MM.1S (cell line): Measurements from ENCODE around the gene BSN.

ENCODE experiments used
- DNase-seq: peaks from one replicate; pipeline ENCODE4 v3.0.0-alpha.2; 2015
- H2AFZ ChIP-seq: fragments of 300-600 bp; sonication (generic); 2 replicates; pipeline ENCODE4 v1.6.0; 2016; ENCODE audit warnings: antibody characterized with exemption, low read length
- H3F3A ChIP-seq: fragments of 300-600 bp; sonication (generic); 2 replicates; pipeline ENCODE4 v1.6.1; 2016; ENCODE audit warnings: mild to moderate bottlenecking, antibody characterized with exemption, low read length, moderate library complexity, mixed read lengths; ENCODE audit not compliant: insufficient read depth
- H3K27ac ChIP-seq: fragments of 300-600 bp; sonication (generic); 2 replicates; pipeline ENCODE4 v1.5.1; 2016; ENCODE audit warnings: mild to moderate bottlenecking, low read length
- H3K27me3 ChIP-seq: fragments of 300-600 bp; sonication (generic); replicated peaks from 2 replicates; pipeline ENCODE4 v1.6.0; 2016; ENCODE audit warnings: low read length; ENCODE audit not compliant: insufficient read depth
- H3K36me3 ChIP-seq: fragments of 300-600 bp; sonication (generic); replicated peaks from 2 replicates; pipeline ENCODE4 v1.6.1; 2016; ENCODE audit warnings: mild to moderate bottlenecking, low read length, mixed read lengths; ENCODE audit not compliant: insufficient read depth
- H3K4me1 ChIP-seq: fragments of 300-600 bp; sonication (generic); 2 replicates; pipeline ENCODE4 v1.6.1; 2016; ENCODE audit warnings: low read length, mixed read lengths
- H3K4me2 ChIP-seq: fragments of 300-600 bp; sonication (generic); 2 replicates; pipeline ENCODE4 v1.6.0; 2016; ENCODE audit warnings: low read depth, low read length
- H3K4me3 ChIP-seq: fragments of 300-600 bp; sonication (generic); 2 replicates; pipeline ENCODE4 v1.5.1; 2016; ENCODE audit warnings: low read length, mixed read lengths
- H3K79me2 ChIP-seq: fragments of 300-600 bp; sonication (generic); 2 replicates; pipeline ENCODE4 v1.6.1; 2016; ENCODE audit warnings: mixed run types, low read length, mixed read lengths
- H3K9ac ChIP-seq: fragments of 300-600 bp; sonication (generic); 2 replicates; pipeline ENCODE4 v1.6.1; 2016; ENCODE audit warnings: low read length, mixed read lengths
- H3K9me2 ChIP-seq: fragments of 300-600 bp; sonication (generic); replicated peaks from 2 replicates; pipeline ENCODE4 v1.6.1; 2016; ENCODE audit warnings: mild to moderate bottlenecking, low read length, mixed read lengths; ENCODE audit not compliant: insufficient read depth
- H3K9me3 ChIP-seq: fragments of 300-600 bp; sonication (generic); replicated peaks from 2 replicates; pipeline ENCODE4 v1.6.1; 2016; ENCODE audit warnings: mild to moderate bottlenecking, low read length, mixed read lengths; ENCODE audit not compliant: insufficient read depth
- H4K20me1 ChIP-seq: fragments of 300-600 bp; sonication (generic); 2 replicates; pipeline ENCODE4 v1.6.1; 2016; ENCODE audit warnings: mild to moderate bottlenecking, low read length, moderate library complexity, mixed read lengths; ENCODE audit not compliant: insufficient read depth
- EZH2 ChIP-seq: fragments of 300-600 bp; sonication (generic); optimal IDR thresholded peaks from 2 replicates; pipeline ENCODE3; 2017; ENCODE audit warnings: low read depth, mild to moderate bottlenecking, antibody characterized with exemption, low read length, mixed read lengths
- EZH2phosphoT487 ChIP-seq: fragments of 300-600 bp; sonication (generic); IDR thresholded peaks from 2 replicates; pipeline ENCODE4 v1.6.1; 2018; ENCODE audit warnings: antibody characterized with exemption, low read length
- TF ChIP-seq, protein P1 (sequence below): fragments of 300-600 bp; sonication (generic); IDR thresholded peaks from 2 replicates; pipeline ENCODE4 v1.5.1; 2016; ENCODE audit warnings: antibody characterized with exemption, low read length, mixed read lengths

Gene BSN

DNA sequence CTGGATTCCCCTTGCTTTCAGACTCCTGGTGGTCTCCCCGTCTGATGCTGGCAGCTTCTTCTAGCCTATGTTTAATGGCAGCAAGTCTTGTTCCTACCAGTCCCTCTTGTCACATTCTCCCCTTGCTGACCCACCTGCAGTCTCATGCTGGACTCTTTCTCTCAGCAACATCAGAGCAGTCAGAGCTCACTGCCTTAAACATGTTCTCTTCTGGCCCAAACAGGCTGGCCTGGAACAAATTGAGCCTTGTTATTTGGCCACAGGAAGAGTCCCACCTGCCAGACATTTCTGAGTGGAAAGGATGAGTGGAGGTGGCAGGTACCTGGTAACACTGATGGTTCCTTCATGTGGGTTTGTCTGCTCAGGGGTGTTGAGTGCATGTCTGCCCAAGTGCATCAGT lies 60.7 kb downstream of the BSN start:
- Histone ChIP-seq H3K9ac (no peak overlapping the region), H3K36me3 (no peaks in the 10 kb centered on the region), H3K4me2 (no peak overlapping the region), H3K79me2 (no peaks in the 10 kb centered on the region), H3F3A (no peaks in the 10 kb centered on the region), H2AFZ (no peak overlapping the region), H4K20me1 (no peaks in the 10 kb centered on the region), H3K27me3 (no peaks in the 10 kb centered on the region), H3K9me2 (no peaks in the 10 kb centered on the region), H3K4me1 (no peaks in the 10 kb centered on the region), H3K9me3 (no peaks in the 10 kb centered on the region), H3K4me3 (no peak overlapping the region), H3K27ac (no peak overlapping the region)
- TF ChIP-seq, protein P1, sequence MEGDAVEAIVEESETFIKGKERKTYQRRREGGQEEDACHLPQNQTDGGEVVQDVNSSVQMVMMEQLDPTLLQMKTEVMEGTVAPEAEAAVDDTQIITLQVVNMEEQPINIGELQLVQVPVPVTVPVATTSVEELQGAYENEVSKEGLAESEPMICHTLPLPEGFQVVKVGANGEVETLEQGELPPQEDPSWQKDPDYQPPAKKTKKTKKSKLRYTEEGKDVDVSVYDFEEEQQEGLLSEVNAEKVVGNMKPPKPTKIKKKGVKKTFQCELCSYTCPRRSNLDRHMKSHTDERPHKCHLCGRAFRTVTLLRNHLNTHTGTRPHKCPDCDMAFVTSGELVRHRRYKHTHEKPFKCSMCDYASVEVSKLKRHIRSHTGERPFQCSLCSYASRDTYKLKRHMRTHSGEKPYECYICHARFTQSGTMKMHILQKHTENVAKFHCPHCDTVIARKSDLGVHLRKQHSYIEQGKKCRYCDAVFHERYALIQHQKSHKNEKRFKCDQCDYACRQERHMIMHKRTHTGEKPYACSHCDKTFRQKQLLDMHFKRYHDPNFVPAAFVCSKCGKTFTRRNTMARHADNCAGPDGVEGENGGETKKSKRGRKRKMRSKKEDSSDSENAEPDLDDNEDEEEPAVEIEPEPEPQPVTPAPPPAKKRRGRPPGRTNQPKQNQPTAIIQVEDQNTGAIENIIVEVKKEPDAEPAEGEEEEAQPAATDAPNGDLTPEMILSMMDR = no peak
- no peak for TF ChIP-seq EZH2phosphoT487
- no peak for TF ChIP-seq EZH2
- DNase-seq = no peak

DNA sequence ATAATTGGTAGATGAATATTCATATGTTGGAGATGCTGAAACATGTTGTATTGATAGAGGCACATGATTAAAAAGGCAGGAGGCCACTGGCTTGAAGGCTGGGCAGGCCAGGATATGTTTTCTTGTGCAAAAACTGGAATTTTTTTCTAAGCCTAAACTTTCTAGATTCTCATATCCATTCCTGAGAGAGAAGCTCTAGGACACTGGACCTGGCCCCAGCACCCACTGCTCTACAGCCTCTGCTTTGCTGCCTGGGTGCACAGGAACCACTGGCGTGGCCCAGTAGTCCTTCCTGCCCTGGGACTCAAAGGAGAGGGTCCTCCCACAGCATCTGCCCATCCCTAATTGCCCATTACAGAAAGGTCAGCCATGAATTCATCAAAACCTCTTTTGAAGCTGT lies 61.8 kb downstream of the BSN start:
- H3K27ac ChIP-seq = no peak overlapping the region
- no peak overlapping the region for H3K9ac ChIP-seq
- no peaks in the 10 kb centered on the region for H3K79me2 ChIP-seq
- no peaks in the 10 kb centered on the region for H3K27me3 ChIP-seq
- no peaks in the 10 kb centered on the region for H3K36me3 ChIP-seq
- H2AFZ ChIP-seq = no peak overlapping the region
- no peak for TF ChIP-seq EZH2phosphoT487
- TF ChIP-seq, protein P1 = no peak
- no peak for TF ChIP-seq EZH2
- no peaks in the 10 kb centered on the region for H3F3A ChIP-seq
- no peaks in the 10 kb centered on the region for H4K20me1 ChIP-seq
- DNase-seq = no peak
- no peak overlapping the region for H3K4me2 ChIP-seq
- H3K9me2 ChIP-seq = no peaks in the 10 kb centered on the region
- no peaks in the 10 kb centered on the region for H3K4me1 ChIP-seq
- H3K4me3 ChIP-seq = no peak overlapping the region
- H3K9me3 ChIP-seq = no peaks in the 10 kb centered on the region

- no peak overlapping the region for H3K27ac ChIP-seq
- H3K27me3 ChIP-seq = no peaks in the 10 kb centered on the region
- H3K36me3 ChIP-seq = no peaks in the 10 kb centered on the region
- no peaks in the 10 kb centered on the region for H3K9me3 ChIP-seq
- H3K79me2 ChIP-seq = no peaks in the 10 kb centered on the region
- H3K4me3 ChIP-seq = no peak overlapping the region
- H3F3A ChIP-seq = no peaks in the 10 kb centered on the region
- H3K9me2 ChIP-seq = no peaks in the 10 kb centered on the region
- H4K20me1 ChIP-seq = no peaks in the 10 kb centered on the region
- H3K9ac ChIP-seq = no peak overlapping the region
- no peak for DNase-seq
- TF ChIP-seq EZH2 (no peak), EZH2phosphoT487 (no peak)
- TF ChIP-seq, protein P1 = no peak
- H3K4me2 ChIP-seq = no peak overlapping the region
- H3K4me1 ChIP-seq = no peaks in the 10 kb centered on the region
- no peak overlapping the region for H2AFZ ChIP-seq
Measured at GRCh38 chr3:49616491-49616941, 62.2 kb downstream of the BSN start.
